OCI-M2 (cell line): ENCODE measurements around the gene PRAMEF5.
"Not testable (repeated sequence)": the region's sequence is repeated elsewhere in the genome, so short reads cannot be mapped to it uniquely, and the experiment has no call there.

Experiments
- DNase-seq: peaks from one replicate; lab custom pipeline; 2025; ENCODE audit not compliant: unreplicated experiment; lab: John Stamatoyannopoulos, UW

PRAMEF5 gene

GRCh38 chr1:13253898-13254297 lies at the start of gene PRAMEF5:
Gene PRAMEF5, plus strand, starts transcription at chr1:13254198. Its CDS starts 5,071 bp downstream, at chr1:13259269.
- not testable (repeated sequence) for DNase-seq

GRCh38 chr1:13208712-13209111 lies 45.3 kb upstream of the PRAMEF5 start:
- DNase-seq: not testable (repeated sequence)

GRCh38 chr1:13216619-13217018 lies 37.4 kb upstream of the PRAMEF5 start:
- DNase-seq: not testable (repeated sequence)

GRCh38 chr1:13219203-13219602 lies 34.8 kb upstream of the PRAMEF5 start:
- not testable (repeated sequence) for DNase-seq

- DNase-seq: not testable (repeated sequence)
Observed at GRCh38 chr1:13222788-13223187, 31.2 kb upstream of the PRAMEF5 start.

GRCh38 chr1:13224480-13225060 lies 29.4 kb upstream of the PRAMEF5 start:
- DNase-seq: no peak

- not testable (repeated sequence) for DNase-seq
Observed at GRCh38 chr1:13225675-13226204, 28.3 kb upstream of the PRAMEF5 start, which contains the start of gene PRAMEF18. Gene PRAMEF18, minus strand, starts transcription at chr1:13226154. Its CDS starts 48 bp downstream, at chr1:13226106.

- DNase-seq: not testable (repeated sequence)
Observed at GRCh38 chr1:13227271-13228055, 26.5 kb upstream of the PRAMEF5 start.

GRCh38 chr1:13228343-13228781 lies 25.6 kb upstream of the PRAMEF5 start:
- no peak for DNase-seq

GRCh38 chr1:13230096-13230495 lies 23.9 kb upstream of the PRAMEF5 start:
- DNase-seq: not testable (repeated sequence)

- DNase-seq: not testable (repeated sequence)
Observed at GRCh38 chr1:13230601-13231000, 23.4 kb upstream of the PRAMEF5 start.

- not testable (repeated sequence) for DNase-seq
Observed at GRCh38 chr1:13231061-13231750, 22.8 kb upstream of the PRAMEF5 start.

- not testable (repeated sequence) for DNase-seq
Observed at GRCh38 chr1:13232056-13232455, 21.9 kb upstream of the PRAMEF5 start.

- DNase-seq: not testable (repeated sequence)
Observed at GRCh38 chr1:13234057-13234456, 19.9 kb upstream of the PRAMEF5 start.

GRCh38 chr1:13237572-13237971 lies 16.4 kb upstream of the PRAMEF5 start:
- not testable (repeated sequence) for DNase-seq

GRCh38 chr1:13239633-13240032 lies 14.4 kb upstream of the PRAMEF5 start:
- DNase-seq: not testable (repeated sequence)

- not testable (repeated sequence) for DNase-seq
Observed at GRCh38 chr1:13243536-13244263, 10.3 kb upstream of the PRAMEF5 start.

GRCh38 chr1:13245841-13246553 lies 8.0 kb upstream of the PRAMEF5 start:
- not testable (repeated sequence) for DNase-seq

GRCh38 chr1:13246554-13246871 lies 7.5 kb upstream of the PRAMEF5 start:
- DNase-seq: not testable (repeated sequence)

- not testable (repeated sequence) for DNase-seq
Observed at GRCh38 chr1:13247122-13247521, 6.9 kb upstream of the PRAMEF5 start.
